Adipose tissue (tissue), 3 donors: Measurements from ENCODE around the gene ZNF587B. TPM values are rescaled to one million over a fixed set of nuclear protein-coding genes. Genes with fewer than 3 reads are reported as not detected.

Experiments used
- polyA plus RNA-seq, 3 donors: library from polyadenylated mRNA; stranded (reverse); fragments of 200-250 nt; gene quantifications; one replicate each; pipeline ENCODE4 v1.2.3, GENCODE V29; 2013
- donor health status: healthy with polysubstance abuse.
- donor health status: Bipolar disorder and iron deficiency.
- donor health status: healthy.

The ZNF587B gene
- polyA plus RNA-seq, 3 donors = 2.5 to 5.2 (median 5.1) TPM

Other genes starting within 250 kb of the ZNF587B start
- gene ZIK1, start 246.2 kb upstream of the ZNF587B start, polyA plus RNA-seq = 1 to 10 TPM in 2 of 3 donors, under 1 TPM in 1; 0.45 to 1.3 (median 1.2) TPM
- 1 to 10 TPM in 2 of 3 donors, under 1 TPM in 1; 0.94 to 1.9 (median 1.0) TPM for gene ZNF530, start 230.4 kb upstream of the ZNF587B start, polyA plus RNA-seq
- 1 to 10 TPM; 3.3 to 7.0 (median 4.7) TPM for gene ZNF134, start 216.1 kb upstream of the ZNF587B start, polyA plus RNA-seq
- 1 to 10 TPM; 2.9 to 4.7 (median 3.7) TPM for gene ZNF211, start 197.1 kb upstream of the ZNF587B start, polyA plus RNA-seq
- gene ZSCAN4, start 161.4 kb upstream of the ZNF587B start, polyA plus RNA-seq = under 1 TPM in 2 of 3 donors, not detected in 1; 0.04 to 0.67 TPM
- 1 to 10 TPM; 1.7 to 3.4 (median 2.8) TPM for gene ZNF551, start 148.3 kb upstream of the ZNF587B start, polyA plus RNA-seq
- under 1 TPM; 0.67 to 0.79 (median 0.67) TPM for gene ZNF154, start 121.1 kb upstream of the ZNF587B start, polyA plus RNA-seq
- gene ZNF671, start 102.7 kb upstream of the ZNF587B start, polyA plus RNA-seq = 1 to 10 TPM; 1.5 to 3.4 (median 2.5) TPM
- 1 to 10 TPM; 2.2 to 4.4 (median 2.8) TPM for gene ZNF776, start 83.5 kb upstream of the ZNF587B start, polyA plus RNA-seq
- gene ZNF586, start 60.6 kb upstream of the ZNF587B start, polyA plus RNA-seq = 1 to 10 TPM; 3.3 to 6.1 (median 3.8) TPM
- gene ZNF552, start 15.4 kb upstream of the ZNF587B start, polyA plus RNA-seq = 1 to 10 TPM; 2.2 to 3.4 (median 3.0) TPM
- gene ZNF587, start 19.6 kb downstream of the ZNF587B start, polyA plus RNA-seq = 1 to 10 TPM; 5.1 to 6.5 (median 6.5) TPM
- gene ZNF814, start 58.7 kb downstream of the ZNF587B start, polyA plus RNA-seq = 1 to 10 TPM; 2.7 to 4.1 (median 4.0) TPM
- 1 to 10 TPM; 2.2 to 2.6 (median 2.5) TPM for gene ZNF417, start 86.3 kb downstream of the ZNF587B start, polyA plus RNA-seq
- 1 to 10 TPM in 1 of 3 donors, under 1 TPM in 2; 0.79 to 2.2 (median 0.94) TPM for gene ZNF418, start 105.1 kb downstream of the ZNF587B start, polyA plus RNA-seq
- gene ZNF256, start 117.4 kb downstream of the ZNF587B start, polyA plus RNA-seq = 1 to 10 TPM; 1.1 to 2.5 (median 1.5) TPM
- gene C19orf18, start 144.2 kb downstream of the ZNF587B start, polyA plus RNA-seq = 1 to 10 TPM in 1 of 3 donors, under 1 TPM in 2; 0.23 to 2.2 (median 0.56) TPM
- 1 to 10 TPM; 3.9 to 6.0 (median 4.8) TPM for gene ZNF606, start 172.5 kb downstream of the ZNF587B start, polyA plus RNA-seq
- gene ZSCAN1, start 203.7 kb downstream of the ZNF587B start, polyA plus RNA-seq = under 1 TPM in 2 of 3 donors, not detected in 1; 0.11 to 0.28 TPM
- 1 to 10 TPM; 2.5 to 3.4 (median 3.1) TPM for gene ZNF135, start 229.0 kb downstream of the ZNF587B start, polyA plus RNA-seq